MM.1S (cell line): Measurements from ENCODE around the gene DCAF16.

Source experiments
- DNase-seq: peaks from one replicate; pipeline ENCODE4 v3.0.0-alpha.2; 2015
- H2AFZ ChIP-seq: fragments of 300-600 bp; sonication (generic); 2 replicates; pipeline ENCODE4 v1.6.0; 2016; ENCODE audit warnings: antibody characterized with exemption, low read length
- H3F3A ChIP-seq: fragments of 300-600 bp; sonication (generic); 2 replicates; pipeline ENCODE4 v1.6.1; 2016; ENCODE audit warnings: mild to moderate bottlenecking, antibody characterized with exemption, low read length, moderate library complexity, mixed read lengths; ENCODE audit not compliant: insufficient read depth
- H3K27ac ChIP-seq: fragments of 300-600 bp; sonication (generic); 2 replicates; pipeline ENCODE4 v1.5.1; 2016; ENCODE audit warnings: mild to moderate bottlenecking, low read length
- H3K27me3 ChIP-seq: fragments of 300-600 bp; sonication (generic); replicated peaks from 2 replicates; pipeline ENCODE4 v1.6.0; 2016; ENCODE audit warnings: low read length; ENCODE audit not compliant: insufficient read depth
- H3K36me3 ChIP-seq: fragments of 300-600 bp; sonication (generic); replicated peaks from 2 replicates; pipeline ENCODE4 v1.6.1; 2016; ENCODE audit warnings: mild to moderate bottlenecking, low read length, mixed read lengths; ENCODE audit not compliant: insufficient read depth
- H3K4me1 ChIP-seq: fragments of 300-600 bp; sonication (generic); 2 replicates; pipeline ENCODE4 v1.6.1; 2016; ENCODE audit warnings: low read length, mixed read lengths
- H3K4me2 ChIP-seq: fragments of 300-600 bp; sonication (generic); 2 replicates; pipeline ENCODE4 v1.6.0; 2016; ENCODE audit warnings: low read depth, low read length
- H3K4me3 ChIP-seq: fragments of 300-600 bp; sonication (generic); 2 replicates; pipeline ENCODE4 v1.5.1; 2016; ENCODE audit warnings: low read length, mixed read lengths
- H3K79me2 ChIP-seq: fragments of 300-600 bp; sonication (generic); 2 replicates; pipeline ENCODE4 v1.6.1; 2016; ENCODE audit warnings: mixed run types, low read length, mixed read lengths
- H3K9ac ChIP-seq: fragments of 300-600 bp; sonication (generic); 2 replicates; pipeline ENCODE4 v1.6.1; 2016; ENCODE audit warnings: low read length, mixed read lengths
- H3K9me2 ChIP-seq: fragments of 300-600 bp; sonication (generic); replicated peaks from 2 replicates; pipeline ENCODE4 v1.6.1; 2016; ENCODE audit warnings: mild to moderate bottlenecking, low read length, mixed read lengths; ENCODE audit not compliant: insufficient read depth
- H3K9me3 ChIP-seq: fragments of 300-600 bp; sonication (generic); replicated peaks from 2 replicates; pipeline ENCODE4 v1.6.1; 2016; ENCODE audit warnings: mild to moderate bottlenecking, low read length, mixed read lengths; ENCODE audit not compliant: insufficient read depth
- H4K20me1 ChIP-seq: fragments of 300-600 bp; sonication (generic); 2 replicates; pipeline ENCODE4 v1.6.1; 2016; ENCODE audit warnings: mild to moderate bottlenecking, low read length, moderate library complexity, mixed read lengths; ENCODE audit not compliant: insufficient read depth
- EZH2 ChIP-seq: fragments of 300-600 bp; sonication (generic); optimal IDR thresholded peaks from 2 replicates; pipeline ENCODE3; 2017; ENCODE audit warnings: low read depth, mild to moderate bottlenecking, antibody characterized with exemption, low read length, mixed read lengths
- EZH2phosphoT487 ChIP-seq: fragments of 300-600 bp; sonication (generic); IDR thresholded peaks from 2 replicates; pipeline ENCODE4 v1.6.1; 2018; ENCODE audit warnings: antibody characterized with exemption, low read length
- TF ChIP-seq, protein P1 (sequence below): fragments of 300-600 bp; sonication (generic); IDR thresholded peaks from 2 replicates; pipeline ENCODE4 v1.5.1; 2016; ENCODE audit warnings: antibody characterized with exemption, low read length, mixed read lengths

The DCAF16 gene

DNA sequence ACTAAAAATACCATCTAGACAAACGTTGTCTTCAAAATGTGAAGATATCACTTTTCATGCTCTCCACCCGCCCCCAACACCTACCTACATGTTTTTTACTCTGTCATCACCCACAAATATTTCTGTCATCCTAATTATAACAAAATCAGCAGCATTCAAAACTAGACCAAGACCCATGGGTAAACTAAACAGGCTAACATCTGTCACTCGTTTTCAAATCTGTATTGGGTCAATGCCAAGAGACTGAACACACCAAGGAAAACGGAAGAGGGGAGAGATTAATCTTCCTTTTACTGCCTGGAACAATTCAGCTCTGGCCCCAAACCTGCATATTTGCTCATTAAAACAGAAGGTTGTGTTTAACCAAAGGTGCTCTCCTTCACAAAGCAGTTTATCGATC is 46.6 kb downstream of the DCAF16 start:
- no peaks in the 10 kb centered on the region for H3K9me2 ChIP-seq
- H3F3A ChIP-seq: no peaks in the 10 kb centered on the region
- H3K9ac ChIP-seq: no peak overlapping the region
- no peak overlapping the region for H3K27ac ChIP-seq
- H3K4me2 ChIP-seq: no peak overlapping the region
- H3K36me3 ChIP-seq: no peaks in the 10 kb centered on the region
- TF ChIP-seq EZH2 (no peak), EZH2phosphoT487 (no peak)
- TF ChIP-seq, protein P1, sequence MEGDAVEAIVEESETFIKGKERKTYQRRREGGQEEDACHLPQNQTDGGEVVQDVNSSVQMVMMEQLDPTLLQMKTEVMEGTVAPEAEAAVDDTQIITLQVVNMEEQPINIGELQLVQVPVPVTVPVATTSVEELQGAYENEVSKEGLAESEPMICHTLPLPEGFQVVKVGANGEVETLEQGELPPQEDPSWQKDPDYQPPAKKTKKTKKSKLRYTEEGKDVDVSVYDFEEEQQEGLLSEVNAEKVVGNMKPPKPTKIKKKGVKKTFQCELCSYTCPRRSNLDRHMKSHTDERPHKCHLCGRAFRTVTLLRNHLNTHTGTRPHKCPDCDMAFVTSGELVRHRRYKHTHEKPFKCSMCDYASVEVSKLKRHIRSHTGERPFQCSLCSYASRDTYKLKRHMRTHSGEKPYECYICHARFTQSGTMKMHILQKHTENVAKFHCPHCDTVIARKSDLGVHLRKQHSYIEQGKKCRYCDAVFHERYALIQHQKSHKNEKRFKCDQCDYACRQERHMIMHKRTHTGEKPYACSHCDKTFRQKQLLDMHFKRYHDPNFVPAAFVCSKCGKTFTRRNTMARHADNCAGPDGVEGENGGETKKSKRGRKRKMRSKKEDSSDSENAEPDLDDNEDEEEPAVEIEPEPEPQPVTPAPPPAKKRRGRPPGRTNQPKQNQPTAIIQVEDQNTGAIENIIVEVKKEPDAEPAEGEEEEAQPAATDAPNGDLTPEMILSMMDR: no peak
- DNase-seq: no peak
- no peaks in the 10 kb centered on the region for H3K4me1 ChIP-seq
- no peaks in the 10 kb centered on the region for H4K20me1 ChIP-seq
- H3K79me2 ChIP-seq: no peaks in the 10 kb centered on the region
- no peak overlapping the region for H3K4me3 ChIP-seq
- H3K9me3 ChIP-seq: no peaks in the 10 kb centered on the region
- no peaks in the 10 kb centered on the region for H3K27me3 ChIP-seq
- H2AFZ ChIP-seq: no peak overlapping the region

DNA sequence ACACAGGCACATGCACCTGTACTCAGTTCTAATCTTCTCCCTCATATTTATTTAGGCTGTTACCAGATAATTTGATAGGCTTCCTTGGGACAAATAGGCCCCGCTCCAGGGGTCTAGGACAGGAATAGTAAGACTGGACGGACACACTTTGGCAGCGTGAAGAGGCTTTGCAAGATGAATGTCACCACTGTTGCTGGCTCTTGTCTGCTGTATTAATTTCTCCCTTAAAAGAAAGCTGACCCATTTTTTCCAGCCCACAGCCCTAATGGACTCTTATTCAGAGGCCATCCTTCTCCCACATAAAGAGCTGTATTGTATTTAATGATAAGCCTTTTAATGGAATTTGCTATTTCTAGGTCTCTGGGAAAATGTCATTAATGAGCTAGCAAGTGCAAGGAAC is 47.1 kb downstream of the DCAF16 start:
- H4K20me1 ChIP-seq: no peaks in the 10 kb centered on the region
- H3K4me2 ChIP-seq: no peak overlapping the region
- H3K4me1 ChIP-seq: no peaks in the 10 kb centered on the region

DNA sequence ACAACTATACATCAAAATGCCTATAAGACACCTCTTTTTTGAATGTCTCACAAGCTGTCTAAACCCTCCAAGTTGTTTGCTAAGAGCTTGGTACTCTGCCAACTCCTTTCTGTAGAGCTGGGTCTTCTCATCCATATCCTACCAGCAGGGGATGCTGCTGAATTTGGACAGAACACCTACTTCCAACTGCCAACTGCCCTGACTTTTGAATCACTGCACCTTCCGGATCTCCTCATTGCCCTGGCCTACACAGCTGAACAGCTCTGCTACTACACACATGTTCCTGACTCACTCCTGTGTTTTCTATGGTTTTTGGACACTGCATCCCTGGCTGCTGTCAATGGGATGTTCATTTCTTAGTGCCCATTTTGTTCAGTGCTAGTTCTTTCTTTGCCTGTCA is 47.8 kb downstream of the DCAF16 start:
- H3F3A ChIP-seq: no peaks in the 10 kb centered on the region
- no peaks in the 10 kb centered on the region for H3K27me3 ChIP-seq
- no peak for TF ChIP-seq EZH2phosphoT487
- TF ChIP-seq, protein P1: peak; percentile 24
- no peaks in the 10 kb centered on the region for H4K20me1 ChIP-seq
- no peak overlapping the region for H3K4me3 ChIP-seq
- no peaks in the 10 kb centered on the region for H3K79me2 ChIP-seq
- H3K4me2 ChIP-seq: no peak overlapping the region
- H3K27ac ChIP-seq: no peak overlapping the region
- DNase-seq: no peak
- H2AFZ ChIP-seq: no peak overlapping the region
- no peaks in the 10 kb centered on the region for H3K9me2 ChIP-seq
- no peak overlapping the region for H3K9ac ChIP-seq
- no peaks in the 10 kb centered on the region for H3K4me1 ChIP-seq
- H3K9me3 ChIP-seq: no peaks in the 10 kb centered on the region
- H3K36me3 ChIP-seq: no peaks in the 10 kb centered on the region

More for the DNA sequence above, 47.1 kb downstream of the DCAF16 start:
- Histone ChIP-seq H3F3A (no peaks in the 10 kb centered on the region), H3K9ac (no peak overlapping the region), H3K4me3 (no peak overlapping the region), H3K9me2 (no peaks in the 10 kb centered on the region), H3K79me2 (no peaks in the 10 kb centered on the region), H3K9me3 (no peaks in the 10 kb centered on the region), H3K27ac (no peak overlapping the region), H3K36me3 (no peaks in the 10 kb centered on the region), H3K27me3 (no peaks in the 10 kb centered on the region), H2AFZ (no peak overlapping the region)
- DNase-seq: no peak
- TF ChIP-seq, protein P1: no peak
- TF ChIP-seq EZH2 (no peak), EZH2phosphoT487 (no peak)

DNA sequence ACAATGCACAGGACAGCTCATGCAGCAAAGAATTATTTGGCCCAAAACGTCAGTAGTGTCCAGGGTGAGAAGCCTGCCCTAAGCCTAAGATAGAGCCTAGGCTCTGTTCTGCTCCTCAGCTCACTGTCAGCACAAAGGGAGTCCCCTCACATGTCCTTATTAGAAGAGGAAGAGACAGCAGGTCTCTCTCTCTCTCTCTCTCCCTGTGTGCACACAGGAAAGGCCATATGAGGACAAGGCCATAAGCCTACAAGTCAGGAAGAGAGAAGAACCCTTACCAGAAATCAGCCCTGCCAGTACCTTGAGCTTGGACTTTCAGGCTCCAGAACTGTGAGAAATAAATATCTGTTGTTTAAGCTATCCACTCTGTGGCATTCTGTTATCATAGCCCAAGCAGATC is 49.5 kb downstream of the DCAF16 start:
- DNase-seq: no peak
- H3K9me2 ChIP-seq: no peaks in the 10 kb centered on the region
- no peak for TF ChIP-seq EZH2phosphoT487
- TF ChIP-seq, protein P1: no peak
- no peak for TF ChIP-seq EZH2

More for the DNA sequence above, 49.5 kb downstream of the DCAF16 start:
- H4K20me1 ChIP-seq: no peaks in the 10 kb centered on the region
- H3K4me3 ChIP-seq: no peak overlapping the region
- H2AFZ ChIP-seq: no peak overlapping the region
- no peak overlapping the region for H3K27ac ChIP-seq
- no peaks in the 10 kb centered on the region for H3K79me2 ChIP-seq
- no peaks in the 10 kb centered on the region for H3K4me1 ChIP-seq
- no peaks in the 10 kb centered on the region for H3K27me3 ChIP-seq
- H3K4me2 ChIP-seq: no peak overlapping the region
- H3F3A ChIP-seq: no peaks in the 10 kb centered on the region
- no peak overlapping the region for H3K9ac ChIP-seq
- H3K36me3 ChIP-seq: no peaks in the 10 kb centered on the region
- no peaks in the 10 kb centered on the region for H3K9me3 ChIP-seq
